Stimulated activated naive B cell treated with anti-CD40 and anti-IgM and Interleukin-4, amounts not matched to agents 10 μg/mL and 1 μg/mL and 100 μg/mL, for 72 hours (primary cell): ENCODE results near the gene ERP44.
"Not testable (repeated sequence)": the region's sequence is repeated elsewhere in the genome, so short reads cannot be mapped to it uniquely, and the experiment has no call there.

Experiments
- ATAC-seq, 2 donors: fragments of 150-1000 bp; cut with Tn5 transposase; replicated peaks; 2 replicates each; pipeline ENCODE4 v1.10.0; 2021; ENCODE audit warnings: moderate library complexity in 1 of 2
- DNase-seq: peaks from one replicate; pipeline ENCODE4 v3.0.0; 2021
- H3K27ac Mint-ChIP-seq: one replicate; pipeline ENCODE4 v1.8.0; 2022; ENCODE audit warnings: mild to moderate bottlenecking, mixed read lengths
- H3K27me3 Mint-ChIP-seq, 2 donors: one replicate each; pipeline ENCODE4 v1.8.0; 2022; ENCODE audit warnings: mixed read lengths in 2 of 2
- H3K36me3 Mint-ChIP-seq, 2 donors: one replicate each; pipeline ENCODE4 v1.8.0; 2022; ENCODE audit warnings: mixed read lengths in 2 of 2, mild to moderate bottlenecking in 1 of 2
- H3K4me1 Mint-ChIP-seq, 2 donors: one replicate each; pipeline ENCODE4 v1.8.0; 2022; ENCODE audit warnings: mixed read lengths in 2 of 2, mild to moderate bottlenecking in 1 of 2
- H3K4me3 Mint-ChIP-seq, 2 donors: one replicate each; pipeline ENCODE4 v1.8.0; 2022; ENCODE audit warnings: mild to moderate bottlenecking in 2 of 2, mixed read lengths in 2 of 2, moderate library complexity in 1 of 2
- H3K9me3 Mint-ChIP-seq, 2 donors: one replicate each; pipeline ENCODE4 v1.8.0; 2022; ENCODE audit warnings: mixed read lengths in 2 of 2, mild to moderate bottlenecking in 1 of 2

Gene ERP44

GRCh38 chr9:100091650-100092049 is 7.2 kb downstream of the ERP44 start:
- ATAC-seq (peak; percentile 61 to 67), DNase-seq (no peak)
- H3K36me3 Mint-ChIP-seq: peaks cover 6 to 24% of the 10 kb centered on the region in 2 donors
- no peaks in the 10 kb centered on the region for H3K9me3 Mint-ChIP-seq
- no peak overlapping the region for H3K4me3 Mint-ChIP-seq
- H3K27ac Mint-ChIP-seq: no peak overlapping the region
- peaks cover 35 to 79% of the 10 kb centered on the region in 2 donors for H3K4me1 Mint-ChIP-seq
- no peaks in the 10 kb centered on the region for H3K27me3 Mint-ChIP-seq

DNA sequence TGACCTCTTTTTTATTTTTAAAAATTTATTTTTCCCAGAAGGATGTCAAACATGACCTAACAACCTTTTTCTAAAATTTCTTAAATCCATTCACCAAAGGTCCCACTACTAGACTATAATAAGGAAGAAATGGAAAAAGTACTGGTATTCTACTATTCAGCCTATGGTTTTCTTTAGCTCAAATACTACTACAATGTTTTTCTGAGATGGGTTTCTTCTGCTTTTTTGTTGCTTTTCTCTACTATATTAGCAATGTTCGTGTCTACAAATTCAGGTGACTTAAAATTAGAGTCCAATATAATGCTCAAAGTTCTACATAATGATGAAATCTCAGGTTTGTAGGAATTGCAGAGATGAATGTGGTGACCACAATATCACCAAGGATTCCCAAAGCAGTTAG is 7.9 kb downstream of the ERP44 start:
- DNase-seq (no peak), ATAC-seq (no peak)
- H3K27me3 Mint-ChIP-seq: no peaks in the 10 kb centered on the region
- peaks cover 6 to 24% of the 10 kb centered on the region in 2 donors for H3K36me3 Mint-ChIP-seq
- H3K9me3 Mint-ChIP-seq: no peaks in the 10 kb centered on the region
- peaks cover 34 to 78% of the 10 kb centered on the region in 2 donors for H3K4me1 Mint-ChIP-seq
- no peak overlapping the region for H3K4me3 Mint-ChIP-seq
- H3K27ac Mint-ChIP-seq: no peak overlapping the region

GRCh38 chr9:100088202-100088601 is 10.6 kb downstream of the ERP44 start:
- peaks cover 38 to 79% of the 10 kb centered on the region in 2 donors for H3K4me1 Mint-ChIP-seq
- no peaks in the 10 kb centered on the region for H3K27me3 Mint-ChIP-seq
- ATAC-seq (no peak), DNase-seq (no peak)
- H3K27ac Mint-ChIP-seq: no peak overlapping the region
- H3K36me3 Mint-ChIP-seq: peaks cover 2 to 13% of the 10 kb centered on the region in 2 donors
- no peaks in the 10 kb centered on the region for H3K9me3 Mint-ChIP-seq
- no peak overlapping the region for H3K4me3 Mint-ChIP-seq

- no peak overlapping the region for H3K27ac Mint-ChIP-seq
- DNase-seq (no peak), ATAC-seq (no peak)
- no peaks in the 10 kb centered on the region for H3K27me3 Mint-ChIP-seq
- no peak overlapping the region for H3K4me3 Mint-ChIP-seq
- H3K4me1 Mint-ChIP-seq: peaks cover 40 to 80% of the 10 kb centered on the region in 2 donors
- peaks cover 0 to 10% of the 10 kb centered on the region in 2 donors for H3K36me3 Mint-ChIP-seq
- no peaks in the 10 kb centered on the region for H3K9me3 Mint-ChIP-seq
These were observed 11.6 kb downstream of the ERP44 start for GRCh38 chr9:100087218-100087617.

GRCh38 chr9:100086097-100086635 is 12.6 kb downstream of the ERP44 start:
- H3K27me3 Mint-ChIP-seq: no peaks in the 10 kb centered on the region
- no peak for ATAC-seq
- H3K4me1 Mint-ChIP-seq: peaks cover 38 to 78% of the 10 kb centered on the region in 2 donors

DNA sequence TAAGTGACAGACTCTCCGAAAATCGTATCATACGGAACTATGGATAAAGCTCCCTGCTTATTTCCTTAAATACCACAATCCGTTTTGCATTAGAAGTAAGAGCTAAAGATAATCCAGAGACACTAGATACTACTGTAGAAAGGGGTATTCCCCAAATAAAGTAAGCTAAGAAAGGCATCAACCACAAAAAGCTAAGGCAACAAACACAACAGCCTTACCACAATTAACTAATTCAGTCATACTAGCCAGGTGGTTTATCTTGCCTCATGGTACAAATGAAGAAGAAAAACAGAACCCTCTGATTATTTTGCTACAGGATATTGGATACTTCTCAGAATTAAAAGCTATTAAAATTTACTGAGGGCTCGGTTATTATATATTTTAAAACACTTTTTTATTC is 14.1 kb downstream of the ERP44 start:
- H3K36me3 Mint-ChIP-seq: peaks cover 0 to 8% of the 10 kb centered on the region in 2 donors
- no peaks in the 10 kb centered on the region for H3K9me3 Mint-ChIP-seq
- peak overlapping the region; percentile 68 for H3K27ac Mint-ChIP-seq
- H3K4me1 Mint-ChIP-seq: peaks cover 41 to 79% of the 10 kb centered on the region in 2 donors
- ATAC-seq (peak; percentile 92 to 94), DNase-seq (no peak)
- peak overlapping the region; percentile 63 to 73 for H3K4me3 Mint-ChIP-seq
- H3K27me3 Mint-ChIP-seq: no peaks in the 10 kb centered on the region

More at GRCh38 chr9:100086097-100086635, 12.6 kb downstream of the ERP44 start:
- no peak for DNase-seq
- no peaks in the 10 kb centered on the region for H3K9me3 Mint-ChIP-seq
- H3K27ac Mint-ChIP-seq: peak overlapping the region; percentile 26
- H3K4me3 Mint-ChIP-seq: no peak overlapping the region
- peaks cover 0 to 9% of the 10 kb centered on the region in 2 donors for H3K36me3 Mint-ChIP-seq

DNA sequence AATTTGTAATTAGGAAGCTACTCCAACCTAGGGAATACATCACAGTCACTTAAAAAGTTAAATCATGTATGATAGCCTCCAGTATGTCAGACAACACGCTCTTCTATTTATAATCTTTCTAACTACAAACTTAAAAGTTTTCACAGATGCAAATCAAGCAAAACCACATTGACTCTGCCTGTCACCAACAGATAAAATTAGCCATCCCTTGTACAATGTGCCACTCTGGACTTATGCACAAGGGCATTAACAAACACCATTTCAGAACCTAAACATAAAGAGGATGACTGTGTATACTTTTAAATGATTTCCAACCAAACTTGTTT is 14.7 kb downstream of the ERP44 start:
- Mint-ChIP-seq H3K27ac (peak overlapping the region; percentile 96), H3K4me3 (peak overlapping the region; percentile 83 to 87), H3K9me3 (no peaks in the 10 kb centered on the region), H3K36me3 (peaks cover 0 to 10% of the 10 kb centered on the region in 2 donors), H3K27me3 (no peaks in the 10 kb centered on the region), H3K4me1 (peaks cover 44 to 79% of the 10 kb centered on the region in 2 donors)
- ATAC-seq (peak; percentile 61 to 64), DNase-seq (no peak)

GRCh38 chr9:100083448-100084127 is 15.2 kb downstream of the ERP44 start:
- H3K9me3 Mint-ChIP-seq: no peaks in the 10 kb centered on the region
- ATAC-seq (peak; percentile 52 to 62), DNase-seq (no peak)

DNA sequence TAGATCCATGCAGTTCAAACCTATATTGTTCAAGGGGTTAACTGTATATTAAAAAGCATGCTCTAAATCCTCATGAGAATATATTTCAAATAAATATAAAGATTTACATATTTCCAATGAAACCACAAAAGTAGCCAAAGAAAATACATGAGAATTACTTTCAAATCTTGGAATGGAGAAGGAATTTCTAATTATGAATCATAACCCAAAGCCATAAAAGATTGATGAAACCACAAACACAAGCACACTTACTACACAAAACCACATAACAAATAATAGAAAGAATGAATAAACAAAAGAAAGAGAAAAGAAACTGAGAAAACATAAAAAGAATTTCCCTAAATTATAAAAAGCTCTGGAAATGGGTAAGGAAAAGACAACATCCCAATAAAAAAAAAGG is 16.0 kb downstream of the ERP44 start:
- DNase-seq: no peak
- H3K4me1 Mint-ChIP-seq: peaks cover 44 to 80% of the 10 kb centered on the region in 2 donors
- peak overlapping the region; percentile 67 to 83 for H3K4me3 Mint-ChIP-seq
- peaks cover under 1 to 13% of the 10 kb centered on the region in 2 donors for H3K36me3 Mint-ChIP-seq
- no peak for ATAC-seq
- no peaks in the 10 kb centered on the region for H3K27me3 Mint-ChIP-seq
- H3K9me3 Mint-ChIP-seq: no peaks in the 10 kb centered on the region
- peak overlapping the region; percentile 84 for H3K27ac Mint-ChIP-seq

More at GRCh38 chr9:100083448-100084127, 15.2 kb downstream of the ERP44 start:
- Mint-ChIP-seq H3K4me1 (peaks cover 48 to 81% of the 10 kb centered on the region in 2 donors), H3K4me3 (peak overlapping the region; percentile 83 to 87), H3K36me3 (peaks cover 0 to 13% of the 10 kb centered on the region in 2 donors), H3K27me3 (no peaks in the 10 kb centered on the region), H3K27ac (peak overlapping the region; percentile 96)

GRCh38 chr9:100076256-100076655 is 22.5 kb downstream of the ERP44 start:
- H3K4me3 Mint-ChIP-seq, H3K9me3 Mint-ChIP-seq, H3K27me3 Mint-ChIP-seq, ATAC-seq, DNase-seq: not testable (repeated sequence)
- peaks cover 8 to 24% of the 10 kb centered on the region in 2 donors for H3K36me3 Mint-ChIP-seq
- H3K27ac Mint-ChIP-seq: peak overlapping the region; percentile 47
- peaks cover 38 to 61% of the 10 kb centered on the region in 2 donors for H3K4me1 Mint-ChIP-seq

- H3K4me3 Mint-ChIP-seq: no peak overlapping the region
- no peaks in the 10 kb centered on the region for H3K27me3 Mint-ChIP-seq
- H3K4me1 Mint-ChIP-seq: peaks cover 38 to 66% of the 10 kb centered on the region in 2 donors
- no peak for DNase-seq
- H3K9me3 Mint-ChIP-seq: no peaks in the 10 kb centered on the region
- no peak overlapping the region for H3K27ac Mint-ChIP-seq
- H3K36me3 Mint-ChIP-seq: peaks cover 8 to 20% of the 10 kb centered on the region in 2 donors
- no peak for ATAC-seq
These were observed 23.8 kb downstream of the ERP44 start for GRCh38 chr9:100074989-100075388.

- Mint-ChIP-seq H3K9me3 (no peaks in the 10 kb centered on the region), H3K4me1 (peaks cover 35 to 64% of the 10 kb centered on the region in 2 donors), H3K36me3 (peaks cover 8 to 18% of the 10 kb centered on the region in 2 donors), H3K27me3 (no peaks in the 10 kb centered on the region), H3K27ac (no peak overlapping the region), H3K4me3 (no peak overlapping the region)
- DNase-seq (no peak), ATAC-seq (no peak)
These were observed 24.7 kb downstream of the ERP44 start for GRCh38 chr9:100074093-100074492.

GRCh38 chr9:100072805-100073204 is 26.0 kb downstream of the ERP44 start:
- Mint-ChIP-seq H3K9me3 (no peaks in the 10 kb centered on the region), H3K27ac (no peak overlapping the region), H3K27me3 (no peaks in the 10 kb centered on the region), H3K4me3 (no peak overlapping the region), H3K4me1 (peaks cover 30 to 52% of the 10 kb centered on the region in 2 donors), H3K36me3 (peaks cover 7 to 11% of the 10 kb centered on the region in 2 donors)
- DNase-seq: no peak
- no peak for ATAC-seq

DNA sequence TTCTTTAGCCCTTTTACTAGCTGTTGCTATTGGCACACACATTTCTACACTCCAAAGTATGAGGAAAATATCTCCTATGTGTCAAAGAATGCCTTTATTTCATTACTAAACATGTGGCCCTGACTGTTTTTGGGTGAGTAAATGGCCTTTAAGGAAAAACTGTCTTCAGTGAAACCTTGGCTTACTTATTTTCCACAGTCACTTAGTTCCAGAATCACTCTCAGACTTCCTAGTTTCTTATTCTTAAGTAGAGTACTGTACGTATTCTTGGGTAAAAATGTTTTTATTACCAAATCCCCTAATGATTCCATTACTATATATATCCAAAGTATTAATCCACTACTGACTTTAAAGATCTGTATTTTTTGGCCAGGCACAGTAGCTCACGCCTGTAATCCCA is 27.5 kb downstream of the ERP44 start:
- Mint-ChIP-seq H3K27me3 (no peaks in the 10 kb centered on the region), H3K4me3 (no peak overlapping the region), H3K9me3 (no peaks in the 10 kb centered on the region), H3K36me3 (peaks cover 6 to 8% of the 10 kb centered on the region in 2 donors), H3K4me1 (peaks cover 27 to 52% of the 10 kb centered on the region in 2 donors), H3K27ac (no peak overlapping the region)
- no peak for DNase-seq
- no peak for ATAC-seq
